ENCODE results near the gene PIEZO1.

DNA sequence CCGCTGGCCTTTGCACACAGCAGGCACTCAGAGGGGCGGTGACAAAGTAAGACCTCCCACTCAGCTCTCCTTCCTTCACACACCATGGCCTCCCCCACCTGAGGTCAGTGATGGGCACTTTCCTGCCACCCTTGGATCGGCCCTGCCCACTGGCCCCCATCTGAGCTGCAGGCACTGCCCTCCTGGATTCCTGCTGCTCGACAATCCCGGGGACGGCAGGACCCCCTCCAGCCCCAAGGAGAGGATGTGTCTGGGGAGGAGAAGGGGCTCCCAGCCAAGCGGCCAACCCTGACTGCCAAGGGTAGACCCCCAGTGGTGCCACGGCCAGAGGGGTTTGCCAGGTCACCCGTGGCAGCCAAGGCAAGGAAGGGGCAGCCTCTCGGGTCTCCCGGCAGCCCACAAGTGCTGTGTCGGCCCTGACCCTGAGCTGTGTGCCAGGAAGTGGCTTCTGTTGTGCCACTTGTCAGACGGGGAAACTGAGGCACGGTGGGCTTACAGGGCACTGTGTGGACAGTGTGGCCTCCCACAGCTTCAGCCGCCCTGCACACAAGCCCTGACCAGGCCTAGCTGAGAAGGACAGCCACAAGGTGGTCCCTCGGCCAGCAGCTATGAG is 22.7 kb downstream of the PIEZO1 start:
- TF ChIP-seq, protein P1, sequence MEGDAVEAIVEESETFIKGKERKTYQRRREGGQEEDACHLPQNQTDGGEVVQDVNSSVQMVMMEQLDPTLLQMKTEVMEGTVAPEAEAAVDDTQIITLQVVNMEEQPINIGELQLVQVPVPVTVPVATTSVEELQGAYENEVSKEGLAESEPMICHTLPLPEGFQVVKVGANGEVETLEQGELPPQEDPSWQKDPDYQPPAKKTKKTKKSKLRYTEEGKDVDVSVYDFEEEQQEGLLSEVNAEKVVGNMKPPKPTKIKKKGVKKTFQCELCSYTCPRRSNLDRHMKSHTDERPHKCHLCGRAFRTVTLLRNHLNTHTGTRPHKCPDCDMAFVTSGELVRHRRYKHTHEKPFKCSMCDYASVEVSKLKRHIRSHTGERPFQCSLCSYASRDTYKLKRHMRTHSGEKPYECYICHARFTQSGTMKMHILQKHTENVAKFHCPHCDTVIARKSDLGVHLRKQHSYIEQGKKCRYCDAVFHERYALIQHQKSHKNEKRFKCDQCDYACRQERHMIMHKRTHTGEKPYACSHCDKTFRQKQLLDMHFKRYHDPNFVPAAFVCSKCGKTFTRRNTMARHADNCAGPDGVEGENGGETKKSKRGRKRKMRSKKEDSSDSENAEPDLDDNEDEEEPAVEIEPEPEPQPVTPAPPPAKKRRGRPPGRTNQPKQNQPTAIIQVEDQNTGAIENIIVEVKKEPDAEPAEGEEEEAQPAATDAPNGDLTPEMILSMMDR (conservative IDR thresholded peaks at IDR 0.05): no peak
- TF ChIP-seq ZFX (IDR thresholded peaks at IDR 0.05): no peak

All from C4-2B (cell line).